DLD1 (cell line): ENCODE results near the gene QPRT.
"Not testable (repeated sequence)": the region's sequence is repeated elsewhere in the genome, so short reads cannot be mapped to it uniquely, and the experiment has no call there.

Experiments
- in situ Hi-C: cut with HindIII; loops from 2 replicates; pipeline ENCODE4 v1.10.0; 2017; ENCODE audit warnings: low sequenced_read_pairs

QPRT gene

DNA sequence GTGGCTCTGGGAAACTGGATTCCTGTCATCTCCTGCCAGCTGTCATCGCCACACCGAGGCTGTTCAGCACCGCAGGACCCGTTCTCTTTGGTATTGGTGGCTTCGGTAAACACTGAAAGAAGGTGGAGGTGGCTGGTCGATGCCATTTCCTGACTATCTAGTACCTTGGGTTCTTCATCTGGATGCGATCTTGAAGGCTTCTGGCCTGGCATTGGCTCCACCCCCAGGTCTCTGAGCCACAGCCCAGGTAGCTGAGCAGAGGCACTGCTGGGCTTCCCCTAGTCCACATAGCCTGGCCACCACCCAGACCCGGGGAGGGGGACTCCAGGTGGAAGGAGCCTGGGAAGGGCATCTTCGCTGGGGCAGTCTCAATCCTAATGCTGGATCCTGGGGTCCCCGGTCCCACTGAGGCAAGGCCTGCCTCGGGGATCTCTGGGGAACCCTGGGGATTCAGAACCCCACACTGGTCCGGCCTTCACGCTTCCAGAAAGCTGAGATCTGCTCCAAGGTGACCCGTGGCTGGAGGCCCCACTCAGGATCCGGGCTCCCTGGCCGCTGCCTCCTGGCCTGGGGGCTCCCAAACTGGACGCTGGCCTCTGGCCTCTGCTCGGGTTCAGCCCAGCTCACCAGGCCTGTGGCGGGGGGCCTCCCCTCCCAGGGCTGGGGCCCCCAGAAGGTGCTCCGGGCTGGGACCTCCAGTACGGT is 65.0 kb downstream of the QPRT start:
- in situ Hi-C loops, result no loop called here

DNA sequence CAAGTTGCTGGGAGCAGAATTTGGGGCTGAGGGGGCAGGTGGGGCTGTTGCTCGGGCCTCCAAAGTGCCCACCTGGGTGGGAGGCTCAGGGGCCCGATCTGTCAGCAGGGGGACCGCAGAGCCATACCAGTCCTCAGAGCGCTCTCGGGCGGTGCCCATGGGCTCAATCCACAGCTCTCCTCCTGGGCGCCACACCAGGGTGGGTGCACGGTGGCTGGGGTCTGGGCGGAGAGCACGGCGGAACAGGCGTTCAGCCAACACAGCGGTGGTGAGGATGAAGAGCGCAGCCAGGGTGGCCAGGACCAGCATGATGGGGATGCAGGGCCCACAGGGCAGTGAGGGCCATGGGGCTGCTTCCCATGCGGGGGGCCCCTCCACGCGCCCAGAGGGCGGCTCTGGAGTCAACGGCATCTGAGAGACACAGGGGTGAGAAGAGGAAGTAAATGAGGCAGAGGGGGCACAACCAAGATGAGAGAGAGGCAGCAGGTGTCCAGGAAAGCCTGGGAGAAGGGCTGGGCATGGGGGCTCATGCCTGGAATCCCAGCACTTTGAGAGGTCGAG is 65.6 kb downstream of the QPRT start:
- in situ Hi-C loops, result no loop called here

DNA sequence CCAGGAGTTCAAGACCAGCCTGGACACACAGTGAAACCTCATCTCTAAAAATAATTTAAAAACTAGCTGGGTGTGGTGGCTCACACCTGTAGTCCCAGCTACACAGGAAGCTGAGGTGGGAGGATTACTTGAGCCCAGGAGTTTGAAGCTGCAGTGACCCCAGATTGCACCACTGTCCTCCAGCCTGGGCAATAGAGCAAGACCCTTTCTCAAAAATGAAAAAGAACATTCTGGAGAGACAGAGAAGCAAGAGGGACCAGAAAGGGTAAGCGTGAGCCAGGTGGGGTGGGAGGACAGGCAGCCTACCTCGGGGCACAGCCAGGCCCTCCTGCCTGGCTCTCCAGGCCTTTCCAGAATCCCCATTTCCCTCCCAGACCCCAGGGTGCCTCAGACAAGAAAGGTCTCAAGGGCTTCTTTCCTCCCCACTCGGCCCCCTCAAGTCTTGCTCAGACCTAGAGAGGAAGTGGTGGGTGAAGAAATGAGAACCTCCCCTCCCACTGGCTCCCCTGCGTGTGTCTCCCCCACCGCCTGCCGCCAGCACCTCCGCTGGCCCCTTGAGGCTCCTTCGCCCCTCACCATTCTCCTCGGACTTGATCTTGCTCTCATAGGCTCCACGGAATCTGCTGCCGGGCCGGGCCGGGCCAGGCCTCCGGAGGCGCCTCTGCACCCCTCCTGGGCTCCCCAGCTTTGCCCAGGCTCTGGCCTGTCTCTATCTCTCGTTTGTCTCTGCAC is 66.3 kb downstream of the QPRT start:
- in situ Hi-C loops, result no loop called here

DNA sequence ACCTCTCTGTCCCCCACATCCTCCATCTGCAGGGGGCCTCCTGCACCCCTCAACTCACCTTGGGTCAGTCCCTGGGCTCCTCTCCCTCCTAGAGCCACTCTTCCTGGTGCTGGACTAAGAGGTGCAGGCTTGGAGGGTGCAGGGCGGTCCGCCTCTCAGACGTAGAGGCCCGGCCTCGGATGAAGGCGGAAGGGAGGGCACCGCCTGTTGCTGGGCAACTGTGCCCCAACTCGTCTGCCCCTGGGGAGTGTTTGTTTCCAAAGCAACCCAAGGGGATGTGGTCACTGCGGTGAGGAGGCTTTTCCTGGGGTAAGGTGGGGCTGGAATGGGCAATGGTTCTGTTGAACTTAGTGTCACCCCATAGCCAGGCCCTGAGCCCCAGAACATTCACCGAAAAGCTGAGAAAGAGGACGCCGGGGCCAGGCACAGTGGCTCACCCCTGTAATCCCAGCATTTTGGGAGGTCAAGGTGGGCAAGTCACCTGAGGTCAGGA is 66.9 kb downstream of the QPRT start, which contains the start of gene C16orf54:
C16orf54 (minus strand) TSS at position 138 of the 493 bp plus-strand sequence. CDS start 1,039 bp downstream, outside the sequence.
- in situ Hi-C loops, result no loop called here

DNA sequence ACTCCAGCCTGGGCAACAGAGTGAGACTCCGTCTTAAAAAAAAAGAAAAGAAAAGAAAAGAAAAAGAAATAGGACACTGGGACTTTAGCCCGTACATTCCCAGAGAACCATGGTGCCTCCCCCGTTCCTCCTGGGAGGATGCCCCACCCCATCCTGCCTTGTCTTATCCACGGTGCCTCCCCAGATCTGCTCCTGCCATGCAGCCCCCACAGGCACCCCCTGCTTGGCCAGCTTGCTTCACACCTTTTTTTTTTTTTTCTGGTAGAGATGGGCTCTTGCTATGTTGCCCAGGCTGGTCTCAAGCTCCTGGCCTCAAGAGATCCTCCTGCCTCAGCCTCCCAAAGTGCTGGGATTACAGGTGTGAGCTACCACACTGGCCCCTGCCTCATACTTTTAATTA is 67.5 kb downstream of the QPRT start:
- in situ Hi-C loops, result not testable (repeated sequence)
